Measurements from ENCODE around the gene SHISAL1. TPM values are rescaled to one million over a fixed set of nuclear protein-coding genes. Genes with fewer than 3 reads are reported as not detected.

The SHISAL1 gene
- total RNA-seq, 2 experiments from 2014 or later = not detected

- peaks cover 0 to 4% of the 10 kb centered on the region in 2 experiments for H3K9me3 ChIP-seq (ENCODE audit: control insufficient read depth in 1 of 2, insufficient read depth in 1 of 2, low read length in 2 of 2)
- no peaks in the 10 kb centered on the region for H3K9me3 Mint-ChIP-seq
Measured at GRCh38 chr22:44360306-44360667, 47.5 kb upstream of the SHISAL1 start.

GRCh38 chr22:44359496-44360110 is 46.9 kb upstream of the SHISAL1 start:
- Mint-ChIP-seq H3K9me3 (no peaks in the 10 kb centered on the region), H3K4me3 (no peak overlapping the region), H3K27ac (no peak overlapping the region), H3K4me1 (ENCODE audit: low read depth) (no peaks in the 10 kb centered on the region), H3K27me3 (no peaks in the 10 kb centered on the region), H3K36me3 (ENCODE audit: low read depth) (no peaks in the 10 kb centered on the region)
- H3K27ac ChIP-seq (ENCODE audit: low read depth in 1 of 2, low read length in 2 of 2) = no peak overlapping the region
- DNase-seq = no peak
- ChIA-PET CTCF (no interaction called here), POLR2A (no interaction called here)
- H3K4me3 ChIP-seq (ENCODE audit: low read length) = no peak overlapping the region
- no peak for ATAC-seq (ENCODE audit: poor library complexity)
- H3K27me3 ChIP-seq (ENCODE audit: control insufficient read depth in 1 of 2, insufficient read depth in 2 of 2, low read length in 2 of 2) = peaks cover 2 to 8% of the 10 kb centered on the region in 2 experiments
- H3K36me3 ChIP-seq (ENCODE audit: insufficient read depth, low read length) = no peaks in the 10 kb centered on the region
- H3K4me1 ChIP-seq (ENCODE audit: insufficient read depth, low read length) = no peaks in the 10 kb centered on the region
- H3K9me3 ChIP-seq (ENCODE audit: control insufficient read depth in 1 of 2, insufficient read depth in 1 of 2, low read length in 2 of 2) = peaks cover 0 to 4% of the 10 kb centered on the region in 2 experiments
- no peak for TF ChIP-seq CTCF (IDR thresholded peaks at IDR 0.05)
- intact Hi-C loops (cut with DNase I, micrococcal nuclease) = no loop called here

More at GRCh38 chr22:44360306-44360667, 47.5 kb upstream of the SHISAL1 start:
- no peak for TF ChIP-seq CTCF (IDR thresholded peaks at IDR 0.05)
- intact Hi-C loops (cut with DNase I, micrococcal nuclease) = no loop called here
- ChIA-PET POLR2A (no interaction called here), CTCF (no interaction called here)
- no peak overlapping the region for H3K4me3 Mint-ChIP-seq
- Histone ChIP-seq H3K4me1 (ENCODE audit: insufficient read depth, low read length) (no peaks in the 10 kb centered on the region), H3K4me3 (ENCODE audit: low read length) (no peak overlapping the region), H3K36me3 (ENCODE audit: insufficient read depth, low read length) (no peaks in the 10 kb centered on the region), H3K27ac (ENCODE audit: low read depth in 1 of 2, low read length in 2 of 2) (no peak overlapping the region), H3K27me3 (ENCODE audit: control insufficient read depth in 1 of 2, insufficient read depth in 2 of 2, low read length in 2 of 2) (peaks cover 2 to 7% of the 10 kb centered on the region in 2 experiments)
- no peak overlapping the region for H3K27ac Mint-ChIP-seq
- no peak for ATAC-seq (ENCODE audit: poor library complexity)
- H3K27me3 Mint-ChIP-seq = no peaks in the 10 kb centered on the region
- H3K36me3 Mint-ChIP-seq (ENCODE audit: low read depth) = no peaks in the 10 kb centered on the region
- no peak for DNase-seq
- no peaks in the 10 kb centered on the region for H3K4me1 Mint-ChIP-seq (ENCODE audit: low read depth)

- H3K4me1 Mint-ChIP-seq (ENCODE audit: low read depth) = no peaks in the 10 kb centered on the region
- Histone ChIP-seq H3K27ac (ENCODE audit: low read depth in 1 of 2, low read length in 2 of 2) (no peak overlapping the region), H3K9me3 (ENCODE audit: control insufficient read depth in 1 of 2, insufficient read depth in 1 of 2, low read length in 2 of 2) (peaks cover 0 to 4% of the 10 kb centered on the region in 2 experiments), H3K36me3 (ENCODE audit: insufficient read depth, low read length) (no peaks in the 10 kb centered on the region), H3K27me3 (ENCODE audit: control insufficient read depth in 1 of 2, insufficient read depth in 2 of 2, low read length in 2 of 2) (peaks cover 4 to 8% of the 10 kb centered on the region in 2 experiments), H3K4me3 (ENCODE audit: low read length) (no peak overlapping the region), H3K4me1 (ENCODE audit: insufficient read depth, low read length) (no peaks in the 10 kb centered on the region)
- no peaks in the 10 kb centered on the region for H3K27me3 Mint-ChIP-seq
- ATAC-seq (ENCODE audit: poor library complexity) (no peak), DNase-seq (no peak)
- no peak for TF ChIP-seq CTCF (IDR thresholded peaks at IDR 0.05)
- H3K36me3 Mint-ChIP-seq (ENCODE audit: low read depth) = no peaks in the 10 kb centered on the region
- ChIA-PET POLR2A (no interaction called here), CTCF (no interaction called here)
- H3K9me3 Mint-ChIP-seq = no peaks in the 10 kb centered on the region
- H3K27ac Mint-ChIP-seq = no peak overlapping the region
- no peak overlapping the region for H3K4me3 Mint-ChIP-seq
- intact Hi-C loops (cut with DNase I, micrococcal nuclease) = no loop called here
Measured at GRCh38 chr22:44358709-44359440, 46.1 kb upstream of the SHISAL1 start.
